Activated T-helper 1 cell treated with Interleukin-2 at 50 U/mL for 16 hours (primary cell): ENCODE results near the gene MAPK8IP3.

Experiments
- DNase-seq: peaks from one replicate; pipeline ENCODE4 v3.0.0-alpha.2; 2020; ENCODE audit warnings: low read depth

The MAPK8IP3 gene

DNA sequence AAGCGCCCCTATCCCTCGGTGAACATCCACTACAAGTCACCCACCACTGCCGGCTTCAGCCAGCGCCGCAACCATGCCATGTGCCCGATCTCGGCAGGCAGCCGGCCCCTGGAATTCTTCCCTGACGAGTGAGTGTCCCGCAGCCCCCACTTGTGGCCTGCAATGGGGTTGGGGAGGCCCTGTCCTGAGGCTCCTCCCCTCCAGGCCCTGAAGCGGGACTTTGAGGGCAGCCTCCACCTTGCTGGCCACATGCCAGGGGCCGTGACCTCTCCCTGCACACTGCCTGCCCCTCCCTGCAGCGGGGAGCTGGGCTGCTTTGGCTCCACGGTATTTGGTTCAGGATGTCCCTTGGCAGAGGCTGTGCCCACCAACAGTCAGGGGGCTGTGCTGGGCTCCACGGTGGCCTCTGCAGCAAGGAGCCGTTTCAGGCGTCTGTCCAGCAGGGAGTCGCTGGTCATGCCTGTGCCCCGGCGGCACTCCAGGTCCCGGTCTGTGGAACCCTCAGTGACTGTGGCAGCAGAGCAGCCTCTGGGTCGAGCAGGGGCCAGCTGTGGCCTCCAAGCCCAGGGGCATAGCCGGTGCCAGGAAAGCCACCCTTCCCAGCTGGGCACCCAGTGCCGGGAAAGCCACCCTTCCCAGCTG, 57.0 kb downstream of the MAPK8IP3 start:
- DNase-seq: no peak

DNA sequence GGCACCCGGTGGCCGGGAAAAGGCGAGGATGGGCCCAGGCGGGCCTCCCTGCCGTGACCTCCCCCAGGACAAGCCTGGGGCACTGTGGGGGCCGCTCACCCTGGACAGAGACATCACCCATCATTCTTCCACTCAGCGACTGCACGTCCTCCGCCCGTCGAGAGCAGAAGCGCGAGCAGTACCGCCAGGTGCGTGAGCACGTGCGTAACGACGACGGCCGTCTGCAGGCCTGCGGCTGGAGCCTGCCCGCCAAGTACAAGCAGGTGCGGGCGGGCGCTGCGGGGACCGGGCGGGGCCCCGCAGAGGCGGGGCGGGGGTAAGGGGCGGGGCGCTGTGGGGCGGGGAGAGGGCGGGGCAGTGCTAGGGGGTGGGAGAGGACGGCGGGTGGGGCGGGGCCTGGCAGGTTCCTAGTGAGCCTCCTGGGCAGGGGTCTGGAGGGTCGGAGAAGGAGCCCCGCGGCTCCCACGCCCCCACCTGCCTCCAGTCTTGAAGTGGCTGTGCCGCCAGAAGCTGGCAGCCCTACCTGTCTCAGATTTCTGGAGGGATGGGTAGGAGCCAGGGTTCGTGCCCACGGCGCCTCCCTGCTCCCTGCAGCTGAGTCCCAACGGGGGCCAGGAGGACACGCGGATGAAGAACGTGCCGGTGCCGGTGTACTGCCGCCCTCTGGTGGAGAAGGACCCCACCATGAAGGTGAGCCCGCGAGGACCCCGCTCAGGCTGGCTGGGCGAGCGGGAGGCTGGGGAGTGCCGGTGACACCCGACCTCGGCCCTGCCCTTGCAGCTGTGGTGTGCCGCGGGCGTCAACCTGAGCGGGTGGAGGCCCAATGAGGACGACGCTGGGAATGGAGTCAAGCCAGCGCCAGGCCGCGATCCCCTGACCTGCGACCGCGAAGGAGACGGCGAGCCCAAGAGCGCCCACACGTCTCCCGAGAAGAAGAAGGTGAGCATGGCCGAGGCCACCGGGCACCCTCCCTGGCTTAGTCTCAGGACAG, 57.8 kb downstream of the MAPK8IP3 start:
- no peak for DNase-seq

DNA sequence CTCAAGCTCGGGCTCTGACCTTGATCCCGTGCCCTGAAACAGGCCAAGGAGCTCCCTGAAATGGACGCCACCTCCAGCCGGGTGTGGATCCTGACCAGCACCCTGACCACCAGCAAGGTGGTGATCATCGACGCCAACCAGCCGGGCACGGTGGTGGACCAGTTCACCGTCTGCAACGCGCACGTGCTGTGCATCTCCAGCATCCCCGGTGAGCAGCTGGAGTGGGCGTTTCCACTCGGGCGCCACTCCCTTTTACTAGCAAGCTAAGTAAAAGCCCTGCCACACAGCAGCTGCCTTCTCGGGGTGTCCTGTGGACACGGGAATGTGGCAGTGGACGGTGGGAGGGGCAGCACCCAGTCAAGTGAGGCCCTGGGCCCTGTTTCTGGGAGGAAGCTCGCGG, 59.0 kb downstream of the MAPK8IP3 start:
- DNase-seq: no peak

DNA sequence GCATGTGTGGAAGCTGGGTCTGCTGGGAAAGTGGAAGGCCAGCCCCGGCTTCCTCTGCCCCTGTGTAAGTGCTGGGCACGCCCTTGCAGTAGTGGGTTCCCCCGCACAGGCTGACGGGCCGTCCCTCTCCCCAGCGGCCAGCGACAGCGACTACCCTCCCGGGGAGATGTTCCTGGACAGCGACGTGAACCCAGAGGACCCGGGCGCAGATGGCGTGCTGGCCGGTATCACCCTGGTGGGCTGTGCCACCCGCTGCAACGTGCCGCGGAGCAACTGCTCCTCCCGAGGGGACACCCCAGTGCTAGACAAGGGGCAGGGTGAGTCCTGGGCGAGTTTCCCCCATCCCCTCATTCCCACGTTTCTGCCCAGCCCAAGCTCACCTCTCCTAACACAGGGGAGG, 59.8 kb downstream of the MAPK8IP3 start:
- DNase-seq: no peak

DNA sequence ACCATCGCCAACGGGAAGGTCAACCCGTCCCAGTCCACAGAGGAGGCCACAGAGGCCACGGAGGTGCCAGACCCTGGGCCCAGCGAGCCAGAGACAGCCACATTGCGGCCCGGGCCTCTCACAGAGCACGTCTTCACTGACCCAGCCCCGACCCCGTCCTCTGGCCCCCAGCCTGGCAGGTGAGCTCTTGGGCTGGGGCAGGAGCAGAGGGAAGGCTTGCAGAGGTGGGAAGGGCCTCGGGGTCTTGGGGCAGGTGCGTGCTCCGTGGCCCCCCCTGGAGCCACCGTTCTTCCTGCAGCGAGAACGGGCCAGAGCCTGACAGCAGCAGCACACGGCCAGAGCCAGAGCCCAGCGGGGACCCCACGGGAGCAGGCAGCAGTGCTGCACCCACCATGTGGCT, 60.2 kb downstream of the MAPK8IP3 start:
- no peak for DNase-seq

DNA sequence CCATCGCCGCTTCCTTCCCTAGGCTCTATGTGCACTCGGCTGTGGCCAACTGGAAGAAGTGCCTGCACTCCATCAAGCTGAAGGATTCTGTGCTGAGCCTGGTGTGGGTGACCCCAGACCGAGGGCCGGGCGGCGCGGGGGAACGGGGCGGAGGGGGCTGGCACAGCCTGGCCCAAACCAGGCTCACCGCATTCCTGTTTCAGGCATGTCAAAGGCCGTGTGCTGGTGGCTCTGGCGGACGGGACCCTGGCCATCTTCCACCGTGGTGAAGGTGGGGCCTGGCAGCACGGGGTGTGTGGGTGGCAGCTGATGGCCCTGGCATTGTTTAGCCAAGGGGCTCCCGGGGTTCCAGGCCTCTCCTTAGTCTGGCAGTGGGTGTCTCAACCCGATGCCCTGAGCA, 60.7 kb downstream of the MAPK8IP3 start:
- no peak for DNase-seq

DNA sequence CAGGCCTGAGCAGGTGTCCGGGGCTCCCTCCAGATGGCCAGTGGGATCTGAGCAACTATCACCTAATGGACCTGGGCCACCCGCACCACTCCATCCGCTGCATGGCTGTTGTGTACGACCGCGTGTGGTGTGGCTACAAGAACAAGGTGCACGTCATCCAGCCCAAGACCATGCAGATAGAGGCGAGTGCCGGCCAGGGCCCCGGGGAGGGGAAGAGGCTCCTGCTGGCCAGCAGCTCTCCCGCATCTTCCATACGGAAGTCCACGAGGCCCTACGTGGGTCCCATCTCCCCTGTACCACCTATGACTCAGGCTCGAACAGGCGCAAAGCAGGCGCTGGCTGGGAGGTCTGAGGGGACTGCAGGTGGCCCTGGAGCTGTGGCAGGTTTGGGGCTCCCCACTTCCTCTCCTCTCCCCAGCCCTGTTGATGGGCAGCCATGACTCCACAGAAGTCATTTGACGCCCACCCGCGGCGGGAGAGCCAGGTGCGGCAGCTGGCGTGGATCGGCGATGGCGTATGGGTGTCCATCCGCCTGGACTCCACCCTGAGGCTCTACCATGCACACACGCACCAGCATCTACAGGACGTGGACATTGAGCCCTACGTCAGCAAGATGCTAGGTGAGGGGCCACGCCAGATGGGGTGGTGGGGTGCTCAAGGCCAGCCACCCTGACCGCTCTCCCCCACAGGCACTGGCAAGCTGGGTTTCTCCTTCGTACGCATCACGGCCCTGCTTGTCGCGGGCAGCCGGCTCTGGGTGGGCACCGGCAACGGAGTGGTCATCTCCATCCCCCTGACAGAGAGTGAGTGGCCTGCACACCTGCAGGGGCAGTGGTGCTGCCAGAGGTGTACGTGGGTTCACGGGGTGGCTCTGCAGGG, 61.4 kb downstream of the MAPK8IP3 start:
- DNase-seq: no peak

DNA sequence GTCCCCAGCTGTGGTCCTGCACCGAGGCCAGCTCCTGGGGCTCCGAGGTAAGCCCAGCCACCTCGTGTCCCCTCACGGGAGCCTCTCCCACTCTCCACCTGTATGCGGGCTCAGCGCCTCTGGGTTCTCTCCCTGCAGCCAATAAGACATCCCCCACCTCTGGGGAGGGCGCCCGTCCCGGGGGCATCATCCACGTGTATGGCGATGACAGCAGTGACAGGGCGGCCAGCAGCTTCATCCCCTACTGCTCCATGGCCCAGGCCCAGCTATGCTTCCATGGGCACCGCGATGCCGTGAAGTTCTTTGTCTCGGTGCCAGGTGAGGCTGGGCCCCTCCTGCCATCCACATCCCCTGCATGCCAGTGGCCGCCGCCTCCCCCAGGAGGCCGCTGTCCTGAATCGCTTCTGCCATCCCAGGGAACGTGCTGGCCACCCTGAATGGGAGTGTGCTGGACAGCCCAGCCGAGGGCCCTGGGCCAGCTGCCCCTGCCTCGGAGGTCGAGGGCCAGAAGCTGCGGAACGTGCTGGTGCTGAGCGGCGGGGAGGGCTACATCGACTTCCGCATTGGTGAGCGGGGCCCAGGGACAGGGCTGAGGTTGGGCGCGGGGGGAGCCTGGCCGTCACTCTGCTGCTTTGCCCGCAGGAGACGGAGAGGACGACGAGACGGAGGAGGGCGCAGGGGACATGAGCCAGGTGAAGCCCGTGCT, 62.2 kb downstream of the MAPK8IP3 start:
- no peak for DNase-seq

DNA sequence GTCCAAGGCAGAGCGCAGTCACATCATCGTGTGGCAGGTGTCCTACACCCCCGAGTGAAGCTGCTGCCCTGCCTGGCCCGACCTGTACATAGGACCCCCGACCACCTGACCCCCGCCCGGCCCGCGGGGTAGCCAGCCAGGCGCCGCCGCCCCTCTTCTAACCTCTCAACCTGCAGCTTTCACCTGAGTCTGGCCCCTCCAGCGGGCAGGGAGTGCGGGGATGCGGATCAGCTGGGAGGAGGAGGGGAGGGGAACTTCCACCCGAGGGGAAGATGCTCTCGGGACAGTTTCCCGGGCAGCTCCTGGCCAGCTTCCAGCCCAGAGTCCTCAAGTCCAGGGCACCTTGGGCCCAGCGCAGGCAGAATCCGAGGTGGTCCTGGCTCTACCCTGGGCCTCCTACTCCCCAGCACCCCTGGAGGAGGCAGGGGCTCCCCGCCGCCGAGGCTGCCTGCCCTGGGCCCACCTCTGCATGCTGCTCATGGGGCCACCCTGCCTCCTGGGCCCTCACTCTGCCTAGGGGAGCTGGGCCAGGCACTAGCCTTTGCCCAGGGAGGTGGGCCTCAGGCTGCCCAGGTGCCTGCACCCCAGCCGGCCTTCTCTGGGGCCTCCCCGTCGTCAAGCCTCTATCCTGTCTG, 62.9 kb downstream of the MAPK8IP3 start:
- no peak for DNase-seq

DNA sequence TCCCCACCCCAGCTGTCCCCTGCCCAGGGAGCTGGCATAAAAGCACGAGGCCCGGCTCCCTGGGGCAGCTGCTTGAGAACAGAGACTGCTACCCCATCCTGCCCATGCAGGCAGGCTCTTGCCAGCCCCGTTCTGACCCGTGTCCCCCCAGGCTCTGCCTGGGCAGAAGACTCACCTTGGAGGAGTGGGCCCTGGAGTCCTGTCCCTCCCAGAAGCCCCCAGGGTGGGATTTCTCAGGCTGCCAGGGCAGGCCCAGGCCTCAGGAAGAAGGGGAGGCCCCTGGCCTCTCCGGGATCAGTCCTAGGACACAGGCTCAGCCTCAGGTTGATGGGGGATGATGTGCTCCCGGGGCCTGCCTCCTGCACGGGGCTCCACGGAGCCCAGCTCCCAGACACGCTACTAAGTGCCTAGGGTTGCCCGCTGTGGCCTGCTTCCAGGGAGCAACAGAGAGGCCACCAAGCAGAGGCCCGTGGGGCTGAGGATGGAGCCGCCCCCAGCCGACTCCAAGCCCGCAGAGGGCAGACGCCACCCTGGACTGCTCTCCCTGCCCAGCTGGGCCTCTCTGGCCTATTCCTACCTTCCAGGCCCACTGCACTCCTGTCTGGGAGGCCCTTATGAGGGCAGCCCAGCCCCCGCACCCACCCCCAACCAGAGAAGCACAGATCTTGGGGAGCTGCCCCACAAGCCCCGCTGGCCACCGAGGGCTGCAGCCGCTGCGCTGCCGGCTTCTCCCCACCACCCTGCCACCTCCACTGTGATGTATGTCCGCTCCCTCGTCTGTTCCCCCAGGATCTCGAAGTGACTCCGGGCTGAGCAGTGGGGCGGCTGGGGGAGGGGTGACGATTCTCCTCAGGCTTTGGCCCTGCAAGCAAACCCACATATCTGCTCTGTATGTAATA, 63.7 kb downstream of the MAPK8IP3 start:
- DNase-seq: no peak

DNA sequence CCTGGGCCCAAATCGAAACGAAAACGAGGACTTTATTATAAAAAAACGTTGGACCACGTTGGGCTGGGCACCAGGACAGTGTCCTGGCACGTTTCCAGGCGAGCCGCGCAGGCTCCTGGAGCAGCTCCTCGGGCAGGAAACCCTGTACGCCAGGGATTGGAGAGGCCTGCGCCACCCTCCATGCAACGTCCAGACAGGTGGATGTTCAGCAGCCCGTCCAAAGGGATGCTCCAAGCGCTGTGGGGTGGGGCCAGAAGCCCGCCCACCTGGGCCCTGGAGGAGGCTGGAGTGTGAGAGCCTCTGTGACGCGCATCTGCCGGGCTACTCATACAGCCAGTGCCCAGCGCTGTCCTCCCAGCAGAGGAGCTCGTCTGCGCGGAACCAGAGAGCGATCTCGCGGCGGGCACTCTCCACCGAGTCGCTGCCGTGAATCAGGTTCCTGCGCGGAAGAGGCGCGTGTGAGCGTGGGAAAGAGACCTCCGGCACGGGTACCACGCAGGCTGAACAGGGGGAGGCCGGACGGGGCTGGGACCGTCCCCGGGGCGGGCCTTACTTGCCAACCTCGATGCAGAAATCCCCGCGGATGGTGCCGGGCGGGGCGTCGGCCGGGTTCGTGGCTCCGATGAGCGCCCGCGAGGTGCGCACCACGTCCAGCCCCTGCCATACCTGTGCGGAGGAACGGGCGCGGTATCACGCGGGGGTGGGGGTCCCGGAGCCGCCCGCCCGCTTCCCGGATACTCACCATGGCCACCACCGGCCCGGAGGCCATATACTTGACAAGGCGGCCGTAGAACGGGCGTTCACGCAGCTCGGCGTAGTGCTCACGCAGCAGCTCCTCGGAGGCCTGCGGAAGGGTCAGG, 64.6 kb downstream of the MAPK8IP3 start:
- peak; percentile 25 for DNase-seq

DNA sequence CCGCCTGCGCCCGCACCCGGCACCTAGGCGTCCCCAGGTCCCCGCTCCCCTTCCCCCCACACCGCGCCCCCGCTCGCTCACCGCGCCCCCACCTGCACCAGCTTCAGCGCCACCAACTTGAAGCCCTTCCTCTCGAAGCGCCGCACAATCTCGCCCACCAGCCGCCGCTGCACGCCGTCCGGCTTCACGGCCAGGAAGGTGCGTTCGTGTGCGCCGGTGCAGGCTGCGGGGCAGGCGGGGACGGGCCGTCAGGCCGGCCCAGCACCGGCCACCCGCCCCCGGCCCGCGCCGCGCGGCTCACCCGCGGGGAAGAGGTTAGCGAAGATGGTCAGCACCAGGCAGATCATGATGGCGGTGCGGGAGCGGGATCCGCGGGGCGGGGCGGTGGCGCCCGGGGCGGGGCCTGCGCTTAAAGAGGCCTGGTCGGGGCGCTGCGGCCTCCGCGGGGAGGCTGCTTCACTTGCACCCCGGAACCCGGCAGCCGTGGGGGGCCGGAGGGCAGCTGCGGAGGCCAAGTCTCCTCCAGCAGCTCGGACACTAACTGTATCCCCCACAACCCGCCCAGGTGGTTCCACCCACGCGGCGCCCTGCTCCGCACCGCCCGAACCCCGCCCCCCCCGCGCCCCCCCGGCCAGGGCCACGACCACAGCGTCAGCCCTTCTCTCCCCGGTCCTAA, 65.3 kb downstream of the MAPK8IP3 start, which contains the start of gene NME3:
TSS of gene NME3 (minus strand) at position 356 of the 676 bp plus-strand sequence. CDS start at position 347, 9 bp downstream.
- peak; percentile 64 for DNase-seq

DNA sequence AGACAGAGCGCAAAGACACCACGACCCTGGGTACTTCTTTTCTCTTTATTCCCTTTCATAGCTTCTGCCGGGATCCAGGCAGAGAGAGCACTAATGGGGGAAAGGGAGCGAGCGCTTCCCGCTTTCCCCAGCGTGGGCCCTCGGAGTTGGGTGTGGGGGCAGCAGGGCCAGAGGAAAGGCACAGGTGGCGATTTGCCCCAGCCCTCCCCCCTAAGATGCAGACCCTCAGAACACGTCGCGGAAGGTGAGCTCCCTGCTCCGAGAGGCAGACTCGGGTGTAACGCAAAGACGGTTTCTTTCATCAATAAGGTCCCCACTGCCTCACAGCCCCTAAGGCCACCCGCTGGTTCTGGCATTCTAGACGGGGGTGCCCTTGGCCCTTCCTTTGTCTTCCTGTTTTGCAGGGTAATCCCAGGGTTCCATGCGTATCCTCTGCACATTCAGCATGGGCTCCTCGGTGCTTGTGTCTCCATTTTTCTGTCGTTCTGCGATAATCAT, 65.9 kb downstream of the MAPK8IP3 start:
- DNase-seq: no peak

DNA sequence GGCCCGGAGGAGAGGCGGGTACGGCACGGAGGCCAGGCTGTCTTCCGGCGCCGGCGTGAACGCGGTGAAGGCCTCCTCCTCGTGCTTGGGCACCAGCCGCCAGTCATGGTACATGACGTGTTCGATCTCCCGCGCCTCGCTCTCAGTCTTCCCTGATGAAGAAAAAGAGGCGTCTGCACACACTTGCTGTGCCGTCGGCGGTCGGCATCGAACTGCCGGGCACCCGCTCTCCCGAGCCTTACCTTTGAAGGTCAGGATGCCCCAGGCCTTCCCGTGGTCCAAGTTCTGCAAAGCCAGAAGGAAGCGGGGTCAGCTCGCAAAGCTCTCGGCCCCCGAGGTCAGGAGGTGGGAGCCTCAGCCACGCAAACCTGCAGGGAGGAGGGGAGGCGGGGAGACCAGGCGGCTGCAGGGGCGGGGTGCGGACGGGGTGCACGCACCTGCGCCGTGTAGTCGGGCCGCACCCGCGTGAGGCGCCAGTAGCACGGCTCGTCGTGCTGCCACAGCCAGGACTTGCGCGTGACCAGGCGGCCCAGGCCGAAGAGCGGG, 66.4 kb downstream of the MAPK8IP3 start, which contains the start of gene EME2:
TSS of gene EME2 (plus strand) at position 449 of the 546 bp plus-strand sequence. CDS start 418 bp downstream, outside the sequence.
- DNase-seq: peak; percentile 34

DNA sequence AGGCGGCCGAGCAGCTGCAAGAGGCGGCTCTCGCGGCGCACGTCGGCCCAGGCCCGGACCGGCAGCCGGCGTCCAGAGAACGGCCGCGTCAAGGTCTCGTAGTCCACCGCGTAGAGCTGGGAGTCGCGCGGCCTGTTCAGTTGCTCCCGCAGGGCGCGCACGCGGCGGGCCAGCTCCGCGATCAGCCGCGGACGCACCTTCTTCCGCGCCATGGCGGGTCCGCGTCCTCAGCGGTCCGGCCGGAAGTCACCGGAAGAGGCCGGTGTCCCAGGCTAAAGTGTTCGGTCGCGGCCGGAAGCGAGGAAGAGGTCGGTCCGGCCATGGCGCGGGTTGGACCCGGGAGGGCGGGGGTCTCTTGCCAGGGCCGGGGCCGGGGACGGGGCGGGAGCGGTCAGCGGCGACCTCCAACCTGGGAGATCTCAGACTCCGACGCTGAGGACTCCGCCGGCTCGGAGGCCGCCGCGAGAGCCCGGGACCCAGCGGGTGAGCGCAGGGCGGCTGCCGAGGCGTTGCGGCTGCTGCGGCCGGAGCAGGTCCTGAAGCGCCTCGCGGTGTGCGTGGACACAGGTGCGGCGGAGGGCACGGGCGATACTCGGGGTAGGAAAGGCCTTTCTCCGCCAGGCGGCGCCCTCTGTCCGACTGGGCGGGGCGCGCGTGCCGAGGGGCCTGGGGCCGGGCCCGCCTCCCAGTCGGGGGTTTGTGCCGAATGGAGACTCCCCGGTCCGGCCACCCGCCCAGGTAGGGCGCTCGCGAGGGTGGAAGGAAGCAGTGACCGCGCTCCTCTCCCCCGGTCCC, 67.1 kb downstream of the MAPK8IP3 start, which contains the start of gene MRPS34:
TSS of gene MRPS34 (minus strand) at position 227 of the 795 bp plus-strand sequence. CDS start at position 212, 15 bp downstream.
- peak; percentile 70 for DNase-seq

DNA sequence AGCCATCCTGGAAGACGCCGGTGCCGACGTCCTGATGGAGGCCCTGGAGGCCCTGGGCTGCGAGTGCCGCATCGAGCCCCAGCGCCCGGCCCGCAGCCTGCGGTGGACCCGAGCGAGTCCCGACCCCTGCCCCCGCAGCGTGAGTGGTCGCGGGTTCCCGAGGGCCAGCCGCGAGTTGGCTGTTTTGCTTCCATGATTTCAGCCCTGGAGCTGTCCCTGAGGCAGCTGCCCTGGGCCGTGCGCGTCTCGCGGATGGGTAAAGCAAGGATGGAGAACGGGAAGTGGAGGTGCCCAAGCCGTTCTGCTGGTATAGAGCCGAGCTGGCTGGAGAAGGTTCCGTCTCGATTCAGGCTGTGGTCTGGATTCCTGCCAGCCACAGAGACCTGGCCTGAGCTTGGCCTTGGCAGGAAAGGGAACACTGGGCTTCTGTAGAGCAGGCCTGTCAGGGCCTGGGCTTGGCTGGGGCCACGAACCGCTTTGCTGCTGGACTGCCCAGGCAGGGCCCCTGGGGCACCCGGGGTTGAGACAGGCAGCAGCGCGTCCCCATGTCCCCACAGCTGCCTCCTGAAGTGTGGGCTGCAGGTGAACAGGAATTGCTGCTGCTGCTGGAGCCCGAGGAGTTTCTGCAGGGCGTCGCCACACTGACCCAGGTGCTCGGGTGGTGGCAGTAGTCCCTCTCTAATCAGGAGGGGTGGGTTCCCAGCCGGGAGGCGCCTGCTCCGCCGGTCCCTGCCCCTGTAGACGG, 67.9 kb downstream of the MAPK8IP3 start:
- DNase-seq: no peak
